HG03457 (cell line): ENCODE measurements around the gene TMEM135.
"Not testable (repeated sequence)": the region's sequence is repeated elsewhere in the genome, so short reads cannot be mapped to it uniquely, and the experiment has no call there.

Experiments used
- ATAC-seq: cut with Tn5 transposase; IDR thresholded peaks from one replicate; pipeline ENCODE4 v1.9.1; 2021; ENCODE audit warnings: moderate number of reproducible peaks; ENCODE audit not compliant: unreplicated experiment

TMEM135 gene

DNA sequence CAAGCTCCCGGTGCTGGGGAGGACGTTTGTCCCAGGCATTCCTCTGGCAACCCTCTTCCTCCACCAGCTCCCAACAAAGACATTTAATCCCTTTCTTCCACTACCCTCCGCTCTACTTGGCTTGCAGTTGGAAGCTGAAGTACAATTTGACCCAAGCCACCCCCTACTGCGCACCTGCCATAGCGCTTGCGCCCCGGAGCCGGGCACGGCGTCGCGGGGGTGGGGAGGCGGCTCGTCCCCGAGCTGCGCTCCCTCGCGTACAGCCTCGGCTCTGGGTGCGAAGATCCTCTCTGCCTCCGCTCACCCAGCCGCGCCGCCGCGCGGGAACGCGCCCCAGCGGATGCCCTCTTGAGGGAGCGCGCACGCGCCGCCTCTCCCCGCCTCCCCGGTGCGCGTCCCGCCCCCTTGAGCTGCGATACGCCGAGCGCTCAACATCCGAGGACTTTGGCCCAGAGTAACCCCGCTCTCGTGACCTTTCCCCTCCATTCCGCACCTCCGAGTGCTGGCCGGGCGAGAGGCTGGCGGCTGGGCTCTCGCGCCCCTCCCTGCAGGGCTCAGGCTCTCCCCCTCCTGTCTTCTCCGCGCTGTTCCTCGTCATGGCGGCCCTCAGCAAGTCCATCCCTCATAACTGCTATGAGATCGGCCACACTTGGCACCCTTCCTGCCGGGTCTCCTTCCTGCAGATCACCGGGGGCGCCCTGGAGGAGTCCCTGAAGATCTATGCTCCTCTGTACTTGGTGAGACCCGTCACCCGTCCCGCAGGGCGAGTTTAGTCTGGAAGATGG lies at the start of gene TMEM135:
TMEM135 (plus strand) TSS at position 485 of the 785 bp plus-strand sequence; CDS start at position 597, 112 bp downstream.
- peak; percentile 99 for ATAC-seq

DNA sequence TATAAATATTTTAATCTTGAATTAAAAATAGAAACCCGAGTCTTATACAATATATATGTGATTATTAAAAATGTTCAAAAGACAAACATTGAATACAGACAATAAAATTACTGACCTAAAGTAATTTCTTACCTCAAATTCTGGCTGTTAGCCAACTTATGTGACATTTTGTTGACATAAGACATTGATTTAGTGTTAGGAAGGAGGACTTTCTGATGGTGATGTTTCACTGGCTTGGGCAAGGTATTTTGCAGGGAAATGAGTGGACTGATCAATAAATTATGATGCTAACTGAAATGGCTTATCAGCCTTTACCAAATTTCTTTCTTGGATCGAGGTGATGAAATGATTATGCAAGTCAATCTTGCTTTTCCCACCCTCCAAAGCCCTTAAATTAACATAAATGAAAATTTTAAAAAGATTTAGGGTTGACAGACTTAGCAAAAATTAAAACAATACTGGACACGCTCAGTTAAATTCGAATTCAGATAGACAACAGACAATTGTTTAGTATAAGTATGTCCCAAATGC lies 49.3 kb upstream of the TMEM135 start:
- no peak for ATAC-seq

DNA sequence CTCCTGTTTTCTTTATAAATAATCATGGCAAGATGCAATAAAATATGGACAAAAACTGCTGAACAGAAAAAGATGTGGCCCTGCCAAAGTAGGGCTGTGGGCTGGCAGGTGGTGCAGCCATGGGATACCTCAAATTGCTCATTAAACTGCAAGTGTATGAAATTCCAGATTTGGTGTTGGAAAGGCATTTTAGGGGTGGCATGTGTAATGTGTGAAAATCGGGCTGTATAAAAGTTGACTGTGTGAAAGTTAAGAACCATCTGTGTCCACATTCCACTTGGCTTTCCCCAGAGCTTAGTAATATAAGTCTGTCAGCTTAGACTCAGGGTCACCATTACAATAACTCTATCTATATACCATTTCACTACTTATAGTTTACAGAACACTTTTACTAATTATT lies 47.7 kb upstream of the TMEM135 start:
- ATAC-seq = no peak

DNA sequence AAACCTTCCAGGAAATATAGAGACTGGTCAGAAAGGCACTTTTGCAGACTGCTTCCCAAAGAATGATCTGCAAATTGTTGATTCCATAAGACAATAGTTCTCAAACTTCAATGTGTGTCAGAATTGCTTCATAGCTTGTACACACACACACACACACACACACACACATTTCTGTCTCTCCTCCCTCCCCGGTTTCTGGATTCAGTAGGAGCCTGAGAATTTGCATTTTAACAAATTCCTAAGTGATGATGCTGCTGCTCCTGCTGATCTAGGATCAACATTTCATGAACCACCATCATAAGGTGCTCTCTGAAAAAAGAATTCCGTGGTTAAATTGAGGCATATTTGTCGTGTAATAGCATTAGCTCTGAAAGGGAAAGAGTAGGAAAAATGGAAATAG lies 47.2 kb upstream of the TMEM135 start:
- no peak for ATAC-seq

DNA sequence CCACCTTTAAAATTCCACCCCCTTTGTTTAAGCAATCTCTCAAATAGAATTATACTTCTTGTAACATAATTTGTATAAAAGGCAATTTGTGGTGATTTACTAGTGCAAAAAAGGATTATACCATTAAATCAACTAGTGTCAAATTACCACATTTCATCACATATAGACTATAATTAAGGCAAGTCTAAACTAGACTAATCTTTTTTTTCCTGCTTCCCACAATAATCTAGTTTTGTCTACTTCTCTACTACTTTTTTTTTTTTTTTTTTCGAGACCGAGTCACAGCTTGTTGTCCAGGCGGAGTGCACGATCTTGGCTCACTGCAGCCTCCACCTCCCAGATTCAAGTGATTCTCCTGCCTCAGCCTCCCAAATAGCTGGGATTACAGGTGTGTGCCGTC lies 46.4 kb upstream of the TMEM135 start:
- no peak for ATAC-seq

GRCh38 chr11:86992340-86992739 lies 45.4 kb upstream of the TMEM135 start:
- ATAC-seq = not testable (repeated sequence)

DNA sequence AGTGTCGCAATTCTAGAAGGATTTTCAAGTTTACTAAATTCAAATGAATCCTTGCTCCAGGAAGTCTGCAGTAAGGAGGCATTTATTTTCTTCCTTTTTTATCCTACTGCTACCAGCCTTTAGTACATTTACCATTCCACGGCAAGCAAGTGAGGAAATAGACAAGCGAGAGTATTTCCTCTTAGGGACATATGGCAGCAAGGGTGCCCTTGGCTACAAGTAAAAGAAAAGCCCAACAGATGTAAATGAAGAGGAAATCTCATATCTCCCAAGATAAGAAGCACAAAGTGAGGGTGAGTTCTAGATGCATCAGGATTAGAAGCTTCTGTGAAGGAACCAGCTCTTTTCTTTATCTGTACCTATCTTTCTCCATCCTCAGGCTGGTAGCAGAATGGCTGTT lies 44.7 kb upstream of the TMEM135 start:
- no peak for ATAC-seq

DNA sequence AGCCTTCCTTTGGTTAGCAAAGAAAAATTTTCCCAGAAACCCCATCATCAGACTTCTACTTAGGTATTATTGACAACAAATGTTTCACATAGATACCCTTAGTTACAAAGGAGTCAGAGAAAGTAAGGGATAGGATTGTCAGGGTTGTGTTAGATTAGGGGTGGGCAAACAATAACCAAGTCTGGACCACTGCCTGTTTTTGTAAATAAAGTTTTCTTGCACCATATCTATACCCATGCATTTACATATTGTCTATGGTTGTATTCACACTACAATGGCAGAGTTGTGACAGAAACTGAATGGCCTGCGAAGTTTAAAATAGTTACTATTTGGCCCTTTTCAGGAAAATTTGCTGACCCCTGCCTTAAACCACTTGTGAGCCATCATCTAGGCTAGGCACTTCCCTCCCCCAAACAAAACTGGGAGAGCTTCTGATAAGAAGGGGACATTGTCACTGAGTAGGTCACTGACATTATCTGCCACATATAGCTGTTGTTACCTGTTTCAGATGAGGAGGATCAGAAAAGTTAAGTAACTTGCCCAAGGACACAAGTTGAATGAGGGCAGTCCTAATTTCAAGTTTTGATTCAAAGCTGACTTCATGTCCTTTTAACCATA lies 40.7 kb upstream of the TMEM135 start:
- ATAC-seq = no peak

DNA sequence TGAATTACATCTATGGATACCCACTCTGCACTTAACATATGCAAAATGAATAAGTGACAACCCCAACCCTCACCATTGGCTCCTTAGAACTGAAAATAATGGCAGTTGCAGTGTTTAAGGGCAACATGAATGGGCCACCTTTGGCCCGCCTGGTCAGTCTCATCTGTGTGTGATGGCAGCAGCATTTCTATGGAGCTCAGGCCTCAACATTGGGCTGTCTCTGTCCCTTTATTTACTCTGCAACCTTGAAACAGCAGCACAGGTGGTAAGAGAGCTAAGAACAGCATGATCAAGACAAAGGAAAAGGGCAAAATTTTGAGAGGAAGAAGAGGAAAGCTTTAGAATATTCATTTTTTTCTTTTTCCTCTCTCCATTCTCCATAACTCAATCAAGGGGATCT lies 38.3 kb upstream of the TMEM135 start:
- no peak for ATAC-seq

GRCh38 chr11:86999859-87000753 lies 37.6 kb upstream of the TMEM135 start:
- no peak for ATAC-seq

DNA sequence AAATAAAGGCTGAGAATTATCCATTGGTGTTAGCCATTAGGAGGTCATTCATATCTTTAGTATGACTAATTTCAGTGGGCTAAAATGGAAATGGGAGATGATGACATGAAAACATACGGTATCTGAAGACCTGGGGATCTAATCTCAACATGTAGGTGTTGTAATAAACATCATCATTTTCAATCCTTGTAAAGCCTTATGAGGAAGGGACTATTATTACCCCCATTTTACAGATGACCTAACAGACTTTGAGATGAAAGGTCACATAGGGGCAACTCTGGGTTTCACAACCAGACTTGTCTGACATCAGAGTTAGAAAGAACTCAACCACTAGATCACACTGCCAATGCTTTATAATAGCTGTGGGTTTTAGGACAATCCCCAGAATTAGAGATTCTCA lies 34.8 kb upstream of the TMEM135 start:
- no peak for ATAC-seq

- ATAC-seq = not testable (repeated sequence)
Observed at GRCh38 chr11:87004281-87004680, 33.5 kb upstream of the TMEM135 start.

DNA sequence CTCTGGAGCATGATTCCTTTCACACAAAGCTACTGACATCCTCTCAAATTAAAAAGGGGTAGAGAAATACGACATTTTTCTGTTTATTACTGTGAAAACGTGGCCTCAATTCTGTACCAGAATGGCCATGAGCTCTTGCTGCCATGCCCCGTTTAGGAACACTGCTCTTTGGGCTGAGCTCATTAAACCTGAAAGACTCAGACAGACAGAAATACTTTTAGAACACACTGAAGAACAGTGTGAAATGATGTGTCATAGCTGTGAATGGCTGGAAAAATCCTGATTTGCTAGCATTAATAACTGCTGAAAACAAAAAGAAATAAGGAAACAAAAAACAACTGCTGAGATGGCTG lies 32.2 kb upstream of the TMEM135 start:
- ATAC-seq = no peak

GRCh38 chr11:87006035-87006434 lies 31.7 kb upstream of the TMEM135 start:
- ATAC-seq = no peak

DNA sequence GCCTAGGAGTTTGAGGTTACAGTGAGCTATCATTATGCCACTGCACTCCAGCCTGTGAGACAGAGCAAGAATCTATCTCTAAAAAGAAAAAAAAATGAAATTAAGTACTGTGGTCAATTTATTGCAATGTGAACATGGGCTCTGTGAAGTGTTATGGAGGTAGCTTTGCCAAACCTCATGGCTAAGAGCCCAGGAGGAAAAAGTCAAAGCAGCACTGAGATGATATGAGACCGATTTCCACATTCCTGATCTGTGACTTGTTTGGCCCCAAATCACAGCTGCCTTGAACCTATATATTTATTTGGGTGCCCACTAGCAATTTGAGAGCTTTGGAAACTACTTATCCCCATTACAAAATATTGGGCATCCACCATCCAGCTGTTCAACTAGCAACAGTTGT lies 29.8 kb upstream of the TMEM135 start:
- ATAC-seq = no peak

DNA sequence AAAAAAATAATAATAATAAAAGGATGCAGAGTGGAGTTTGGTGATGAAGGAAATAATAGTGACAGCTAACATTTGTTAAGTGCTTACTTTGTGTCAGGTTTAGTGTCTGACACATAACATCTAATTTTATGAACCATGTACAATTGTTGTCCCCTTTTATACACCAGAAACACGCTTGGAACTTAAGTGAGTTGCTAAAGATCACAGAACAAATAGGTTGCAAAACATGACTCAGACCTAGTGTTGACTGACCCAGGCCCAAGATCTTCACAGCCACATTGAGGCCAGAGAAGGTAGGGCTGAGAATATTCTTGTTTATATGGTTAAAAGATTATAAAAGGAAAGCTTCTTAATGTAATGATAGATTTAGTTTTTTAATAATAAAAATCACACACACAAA lies 25.6 kb upstream of the TMEM135 start:
- ATAC-seq = no peak

DNA sequence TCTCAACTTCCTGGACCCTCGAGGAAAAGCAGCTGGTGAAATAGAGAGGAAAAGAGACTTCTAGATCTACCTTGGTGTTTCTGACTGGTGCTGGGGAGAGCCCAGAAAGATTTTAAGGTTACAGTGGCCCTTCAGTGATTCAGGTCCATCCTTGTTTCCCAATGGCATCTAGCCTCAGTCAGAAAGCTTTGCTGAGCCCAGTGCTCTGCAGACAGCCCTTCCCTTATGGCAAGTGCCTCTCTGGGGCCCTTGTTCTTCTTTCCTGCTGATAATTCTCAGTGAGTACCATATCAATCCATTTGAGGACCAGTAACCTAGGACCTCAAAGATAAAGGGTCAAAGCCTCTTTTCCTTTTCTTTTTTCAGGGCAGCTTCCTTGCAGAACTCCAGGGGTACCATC lies 25.1 kb upstream of the TMEM135 start:
- no peak for ATAC-seq

GRCh38 chr11:87013912-87014825 lies 23.6 kb upstream of the TMEM135 start:
- ATAC-seq = no peak

DNA sequence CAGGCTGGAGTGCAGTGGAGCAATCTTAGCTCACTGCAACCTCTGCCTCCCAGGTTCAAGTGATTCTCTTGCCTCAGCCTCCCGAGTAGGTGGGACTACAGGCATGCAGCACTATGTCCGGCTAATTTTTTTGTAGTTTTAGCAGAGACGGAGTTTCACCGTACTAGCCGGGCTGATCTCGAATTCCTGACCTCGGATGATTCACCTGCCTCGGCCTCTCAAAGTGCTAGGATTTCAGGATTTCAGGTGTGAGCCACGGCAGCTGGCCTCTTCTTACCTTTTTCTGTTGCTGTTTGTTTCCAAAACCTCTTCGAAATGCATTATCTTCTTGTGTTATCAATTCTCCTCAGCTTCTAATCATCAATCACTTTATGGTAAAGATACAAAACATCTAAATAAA lies 22.1 kb upstream of the TMEM135 start:
- ATAC-seq = no peak

- no peak for ATAC-seq
Observed at GRCh38 chr11:87019613-87020271, 18.0 kb upstream of the TMEM135 start.
